ENCODE measurements around the gene VWF.

DNA sequence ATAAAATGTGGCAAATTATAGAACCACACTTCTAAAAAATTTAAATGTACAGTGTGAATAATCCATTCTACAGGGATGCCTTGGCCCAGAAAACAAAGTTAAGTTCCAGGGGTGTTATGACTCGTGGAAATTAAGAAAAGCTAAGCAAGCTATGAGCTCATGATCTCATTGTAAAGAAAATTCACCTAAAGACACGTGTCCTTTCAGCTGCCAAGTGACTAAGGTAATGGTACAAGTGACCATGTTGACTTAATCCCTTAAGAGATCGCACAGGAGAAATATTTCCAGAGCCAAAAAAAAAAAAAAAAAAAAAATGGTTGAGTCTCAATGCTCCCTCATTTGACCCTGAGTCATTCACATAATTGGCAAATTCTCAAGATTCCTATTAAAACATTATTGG, 128.0 kb downstream of the VWF start:
- TF ChIP-seq CTCF (conservative IDR thresholded peaks at IDR 0.05) (no peak), EZH2 (IDR thresholded peaks at IDR 0.05; ENCODE audit: low read depth) (no peak)

Data from PC-9 (cell line).